GM12878 (cell line): ENCODE results near the gene CD38. TPM values are rescaled to one million over a fixed set of nuclear protein-coding genes. Genes with fewer than 3 reads are reported as not detected.

ENCODE experiments used
- ATAC-seq: fragments of 200-7000 bp; cut with Tn5 transposase; 3 replicates; pipeline ENCODE4 v1.9.1; 2020; ENCODE audit warnings: mild to moderate bottlenecking, moderate library complexity
- BruUV-seq: library from RNA; stranded (reverse); fragments of 400-500 nt; replicated peaks from 2 replicates; lab custom pipeline; 2021; lab: Mats Ljungman, UMichigan
- CTCF ChIA-PET: fragments of 300-600 bp; sonication (Branson Sonifier 250); formaldehyde crosslinking; extraction: SDS; loops from one replicate; lab custom pipeline; 2021; ENCODE audit warnings: inconsistent platforms; lab: Yijun Ruan, JAX
- POLR2A ChIA-PET: fragments of 350-600 bp; formaldehyde crosslinking; extraction: SDS; loops from one replicate; lab custom pipeline; 2021; ENCODE audit warnings: inconsistent platforms; lab: Charles Lee
- RAD21 ChIA-PET: fragments of 300-600 bp; sonication (Branson Sonifier 250); formaldehyde crosslinking; loops from one replicate; lab custom pipeline; 2023; ENCODE audit warnings: antibody characterized with exemption; ENCODE audit not compliant: unreplicated experiment; lab: Charles Lee
- SMC1A ChIA-PET: fragments of 300-600 bp; sonication (Branson Sonifier 250); formaldehyde crosslinking; loops from one replicate; lab custom pipeline; 2023; ENCODE audit not compliant: unreplicated experiment, uncharacterized antibody; lab: Charles Lee
- DNase-seq: peaks from one replicate; pipeline ENCODE4 v3.0.0-alpha.2; 2011; ENCODE audit warnings: low read depth, low spot score
- FAIRE-seq: peaks from 3 replicates; lab custom pipeline; 2011; peaks lifted over from hg19 to GRCh38; lab: Jason Lieb, UNC
- H2AFZ ChIP-seq: 2 replicates; pipeline ENCODE4 v1.6.0; 2011; ENCODE audit warnings: low read depth, low read length, control low read depth; ENCODE audit not compliant: control insufficient read depth
- H3K27ac ChIP-seq: 2 replicates; pipeline ENCODE4 v1.5.1; 2011; ENCODE audit warnings: control low read depth; ENCODE audit not compliant: control insufficient read depth, insufficient read depth
- H3K27me3 ChIP-seq, 2 experiments: replicated peaks in 1 of 2; 2 replicates each; pipeline versions ENCODE4 v1.6.0 to v1.6.1; 2011; ENCODE audit warnings: low read length in 1 of 2; ENCODE audit not compliant: control insufficient read depth in 2 of 2, insufficient read depth in 2 of 2
- H3K36me3 ChIP-seq, 2 experiments: 2 replicates each; pipeline ENCODE4 v1.5.1; 2011; ENCODE audit warnings: low read length in 1 of 2; ENCODE audit not compliant: control insufficient read depth in 2 of 2, insufficient read depth in 2 of 2
- H3K4me1 ChIP-seq: 2 replicates; pipeline ENCODE4 v1.6.1; 2011; ENCODE audit warnings: mild to moderate bottlenecking, low read length, moderate library complexity, mixed read lengths; ENCODE audit not compliant: control insufficient read depth, insufficient read depth
- H3K4me2 ChIP-seq: 2 replicates; pipeline ENCODE4 v1.6.0; 2011; ENCODE audit warnings: control low read depth; ENCODE audit not compliant: control insufficient read depth, insufficient read depth
- H3K4me3 ChIP-seq: fragments of 200-600 bp; sonication (generic); 2 replicates; pipeline ENCODE4 v1.5.1; 2016
- H3K79me2 ChIP-seq: 2 replicates; pipeline ENCODE4 v1.6.0; 2011; ENCODE audit warnings: low read length; ENCODE audit not compliant: control insufficient read depth, insufficient read depth
- H3K9ac ChIP-seq: 2 replicates; pipeline ENCODE4 v1.8.0; 2011; ENCODE audit warnings: low read length, control low read depth, mixed read lengths; ENCODE audit not compliant: control insufficient read depth, insufficient read depth
- H3K9me3 ChIP-seq: replicated peaks from 3 replicates; pipeline ENCODE4 v1.5.1; 2011; ENCODE audit warnings: mild to moderate bottlenecking, low read length; ENCODE audit not compliant: control insufficient read depth, insufficient read depth
- H4K20me1 ChIP-seq: 2 replicates; pipeline ENCODE4 v1.6.0; 2011; ENCODE audit not compliant: control insufficient read depth, insufficient read depth
- CBX3 ChIP-seq: fragments of 200-600 bp; sonication (generic); IDR thresholded peaks from 2 replicates; pipeline ENCODE4 v1.6.1; 2016; ENCODE audit warnings: low read depth, borderline replicate concordance
- HDAC2 ChIP-seq: fragments of 200-600 bp; sonication (generic); IDR thresholded peaks from 2 replicates; pipeline ENCODE4 v1.6.1; 2017
- IKZF1 ChIP-seq: fragments of 450-650 bp; conservative IDR thresholded peaks from 2 replicates; pipeline ENCODE4 v1.6.1; 2017; ENCODE audit warnings: antibody characterized with exemption, mild to moderate bottlenecking
- IKZF2 ChIP-seq, 2 experiments: fragments of 450-650 bp; IDR thresholded peaks; 2 replicates each; pipeline ENCODE4 v1.6.1; 2017; ENCODE audit warnings: mild to moderate bottlenecking in 2 of 2, moderate library complexity in 2 of 2
- JUND ChIP-seq: IDR thresholded peaks from 2 replicates; pipeline ENCODE4 v1.6.1; 2012; ENCODE audit warnings: low read depth, mild to moderate bottlenecking, low read length, improper control_type of control experiment, moderate library complexity
- MTA2 ChIP-seq: fragments of 450-650 bp; IDR thresholded peaks from 2 replicates; pipeline ENCODE4 v1.6.1; 2016; ENCODE audit warnings: low read depth, mild to moderate bottlenecking, moderate library complexity
- NFIC ChIP-seq: IDR thresholded peaks from 2 replicates; pipeline ENCODE4 v1.6.1; 2012; ENCODE audit warnings: low read depth, mild to moderate bottlenecking, inconsistent platforms, low read length, moderate library complexity
- PAX8 ChIP-seq: fragments of 450-650 bp; IDR thresholded peaks from 2 replicates; pipeline ENCODE4 v1.6.1; 2017; ENCODE audit warnings: mild to moderate bottlenecking, moderate library complexity
- RAD51 ChIP-seq: fragments of 450-650 bp; IDR thresholded peaks from 2 replicates; pipeline ENCODE4 v1.6.1; 2016; ENCODE audit warnings: moderate library complexity, mild to moderate bottlenecking, inconsistent platforms
- SKIL ChIP-seq: fragments of 450-650 bp; IDR thresholded peaks from 2 replicates; pipeline ENCODE4 v1.6.1; 2017; ENCODE audit warnings: mild to moderate bottlenecking, low read depth, inconsistent platforms; ENCODE audit not compliant: poor library complexity, severe bottlenecking
- SMAD1 ChIP-seq: fragments of 450-650 bp; IDR thresholded peaks from 2 replicates; pipeline ENCODE4 v1.6.1; 2018; ENCODE audit warnings: mild to moderate bottlenecking, low read depth; ENCODE audit not compliant: partially characterized antibody
- SMAD5 ChIP-seq: IDR thresholded peaks from 2 replicates; pipeline ENCODE4 v1.6.1; 2016; ENCODE audit warnings: antibody characterized with exemption, low read depth
- SRF ChIP-seq, 2 experiments: IDR thresholded peaks; 2 replicates each; pipeline ENCODE4 v1.6.1; 2011; ENCODE audit warnings: low read depth in 2 of 2, low read length in 2 of 2, mild to moderate bottlenecking in 1 of 2, moderate library complexity in 1 of 2
- TAF1 ChIP-seq: IDR thresholded peaks from 2 replicates; pipeline ENCODE4 v1.6.1; 2011; ENCODE audit warnings: mild to moderate bottlenecking, low read depth, low read length, borderline replicate concordance
- ZBTB33 ChIP-seq: fragments of 450-650 bp; IDR thresholded peaks from 2 replicates; pipeline ENCODE4 v1.6.1; 2017; ENCODE audit warnings: mild to moderate bottlenecking
- ZNF384 ChIP-seq: IDR thresholded peaks from 2 replicates; pipeline ENCODE4 v1.6.1; 2012; ENCODE audit warnings: low read depth, mild to moderate bottlenecking, low read length, improper control_type of control experiment, borderline replicate concordance
- WGBS: methylation state at CpG from one replicate; pipeline ENCODE4 v1.1.6; 2016; ENCODE audit warnings: low lambda C conversion rate; ENCODE audit not compliant: insufficient replicate concordance, insufficient coverage; ENCODE audit errors: missing lambda C conversion rate; 5-methylcytosine and 5-hydroxymethylcytosine counted together
- in situ Hi-C: fragments of 300-500 bp; cut with MboI; formaldehyde crosslinking; loops from 9 replicates; pipeline ENCODE4 v1.14.3; 2018; ENCODE audit warnings: mixed read lengths
- intact Hi-C: fragments of 100-400 bp; cut with micrococcal nuclease; formaldehyde crosslinking; loops from one replicate; pipeline ENCODE4 v1.14.2; 2022; ENCODE audit not compliant: unreplicated experiment
- polyA plus RNA-seq, 11 experiments: library from polyadenylated mRNA; depleted of rRNA in 4 of 11; unstranded in 6 of 11; stranded (reverse) in 5 of 11; fragments of >200 nt; fragmentation: Nextera tagmentation in 4 of 11; fragmentation: Illumina TruSeq in 1 of 11; extraction: Ambion mirVana in 4 of 11; extraction: Trizol in 1 of 11; gene quantifications; 1 replicate in 1 of 11; 2 replicates in 10 of 11; pipeline versions ENCODE4 v1.2.1 to v1.2.3, GENCODE V29; 2011 to 2016; ENCODE audit warnings: inconsistent platforms in 2 of 11, missing spikeins in 2 of 11, low read depth in 1 of 11
- total RNA-seq, 4 experiments: library from RNA; depleted of rRNA in 3 of 4; stranded (reverse); fragments of >200 nt in 3 of 4; fragmentation: Illumina TruSeq in 1 of 4; extraction: Trizol in 1 of 4; gene quantifications; 2 replicates each; pipeline versions ENCODE4 v1.2.1 to v1.2.3, GENCODE V29; 2013 to 2021
- TF ChIP-seq, protein P1 (sequence below): IDR thresholded peaks from 2 replicates; pipeline ENCODE4 v1.6.1; 2012; ENCODE audit warnings: low read length, inconsistent platforms

Gene CD38
- total and polyA plus RNA-seq, 10 of the 15 experiments (the other 5 are each of a cell fraction or from before 2014, with no cell fraction given): 3.5 to 39.8 (median 12.7) TPM

GRCh38 chr4:15783676-15784075 is 5.5 kb downstream of the CD38 start (continued):
- TF ChIP-seq TAF1 (no peak), JUND (no peak), PAX8 (no peak)

GRCh38 chr4:15784959-15785634 is 7.0 kb downstream of the CD38 start:
- Histone ChIP-seq H3K9ac (no peak overlapping the region), H3K9me3 (no peaks in the 10 kb centered on the region; the same call in 1 of the 3 replicates), H3K4me2 (peak overlapping the region; percentile 26; the same call in 1 of the 2 replicates), H3K27me3 (no peaks in the 10 kb centered on the region), H4K20me1 (no peaks in the 10 kb centered on the region), H2AFZ (no peak overlapping the region), H3K36me3 (0 out of 4 replicates have a peak, but pooled peaks cover 0 to 3% of the 10 kb centered on the region in 2 experiments), H3K79me2 (no peaks in the 10 kb centered on the region; the same call in 1 of the 2 replicates), H3K27ac (no peak overlapping the region), H3K4me1 (peaks cover 43% of the 10 kb centered on the region), H3K4me3 (no peak overlapping the region)
- FAIRE-seq (no peak), DNase-seq (no peak), ATAC-seq (peak; percentile 66)
- 7% methylated on average over 5 of the region's 5 CpGs for WGBS
- ChIA-PET POLR2A (interaction anchor here (1.4 to 1.5 kb wide), 2 partner anchors 24 to 29 kb away, joined by 3 to 5 read pairs; no protein-coding TSS in a partner anchor), CTCF (interaction anchor here (0.9 to 8.6 kb wide), 2 partner anchors 22 to 25 kb away, joined by 3 to 96 read pairs; no protein-coding TSS in a partner anchor), SMC1A (interaction anchor here (0.7 to 5.2 kb wide), 7 partner anchors 8 to 53 kb away, joined by 3 to 39 read pairs (median 5); no protein-coding TSS in a partner anchor), RAD21 (interaction anchor here (1.1 to 1.4 kb wide), 3 partner anchors 14 to 24 kb away, joined by 3 to 5 read pairs (median 3); no protein-coding TSS in a partner anchor)
- no TSS peak for BruUV-seq
- intact Hi-C loops: no loop called here
- in situ Hi-C loops: no loop called here
- TF ChIP-seq ZBTB33: no peak
- no peak for TF ChIP-seq SMAD5
- peak; percentile 66 for TF ChIP-seq SKIL
- peak; percentile 71 for TF ChIP-seq ZNF384
- peak; percentile 77 for TF ChIP-seq NFIC
- peak; percentile 87 to 91 for TF ChIP-seq IKZF2 (IDR thresholded peaks at IDR 0.05)
- 0 out of 4 replicates have a peak, but pooled peaks of 1 of the 2 experiments have one; percentile 48 for TF ChIP-seq SRF (IDR thresholded peaks at IDR 0.05; ENCODE audit: low read depth in 2 of 2, low read length in 2 of 2)
- no peak for TF ChIP-seq RAD51
- no peak for TF ChIP-seq HDAC2
- no peak for TF ChIP-seq SMAD1
- TF ChIP-seq MTA2: peak; percentile 85
- TF ChIP-seq, protein P1, sequence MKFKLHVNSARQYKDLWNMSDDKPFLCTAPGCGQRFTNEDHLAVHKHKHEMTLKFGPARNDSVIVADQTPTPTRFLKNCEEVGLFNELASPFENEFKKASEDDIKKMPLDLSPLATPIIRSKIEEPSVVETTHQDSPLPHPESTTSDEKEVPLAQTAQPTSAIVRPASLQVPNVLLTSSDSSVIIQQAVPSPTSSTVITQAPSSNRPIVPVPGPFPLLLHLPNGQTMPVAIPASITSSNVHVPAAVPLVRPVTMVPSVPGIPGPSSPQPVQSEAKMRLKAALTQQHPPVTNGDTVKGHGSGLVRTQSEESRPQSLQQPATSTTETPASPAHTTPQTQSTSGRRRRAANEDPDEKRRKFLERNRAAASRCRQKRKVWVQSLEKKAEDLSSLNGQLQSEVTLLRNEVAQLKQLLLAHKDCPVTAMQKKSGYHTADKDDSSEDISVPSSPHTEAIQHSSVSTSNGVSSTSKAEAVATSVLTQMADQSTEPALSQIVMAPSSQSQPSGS: peak; percentile 54; the same call in 1 of the 2 replicates
- TF ChIP-seq IKZF1: peak; percentile 81
- TF ChIP-seq CBX3: no peak
